B cell (primary cell): ENCODE results near the gene PTPN21. TPM values are rescaled to one million over a fixed set of nuclear protein-coding genes. Genes with fewer than 3 reads are reported as not detected.

Experiments used
- ATAC-seq: fragments of 200-7000 bp; cut with Tn5 transposase; one replicate; pipeline ENCODE4 v1.10.0; 2021; ENCODE audit warnings: low read depth, mild to moderate bottlenecking, moderate number of reproducible peaks, moderate library complexity
- CTCF ChIA-PET: fragments of 350-600 bp; sonication (Branson Sonifier 250); formaldehyde crosslinking; loops from one replicate; lab custom pipeline; 2021; ENCODE audit warnings: antibody characterized with exemption, inconsistent platforms; lab: Charles Lee
- POLR2A ChIA-PET: fragments of 350-600 bp; sonication (Branson Sonifier 250); formaldehyde crosslinking; loops from one replicate; lab custom pipeline; 2021; ENCODE audit warnings: antibody characterized with exemption; lab: Charles Lee
- DNase-seq: peaks from one replicate; pipeline ENCODE4 v3.0.0; 2013
- H2AFZ ChIP-seq: 2 replicates; pipeline ENCODE4 v1.6.1; 2012; ENCODE audit warnings: mild to moderate bottlenecking, low read depth, low read length; ENCODE audit not compliant: insufficient read depth, poor library complexity, severe bottlenecking
- H3K27ac ChIP-seq, 2 donors: 1 replicate in 1 of 2; 2 replicates in 1 of 2; pipeline ENCODE4 v1.5.1; 2012 to 2013; ENCODE audit warnings: low read length in 2 of 2, mild to moderate bottlenecking in 2 of 2, moderate library complexity in 1 of 2
- H3K27me3 ChIP-seq, 4 experiments: fragments of 200-600 bp in 1 of 4; sonication (generic) in 1 of 4; replicated peaks in 1 of 4; 1 replicate in 2 of 4; 2 replicates in 2 of 4; pipeline versions ENCODE4 v1.6.1 to v1.7.0; 2013 to 2016; ENCODE audit warnings: low read length in 3 of 4, mild to moderate bottlenecking in 2 of 4, mixed read lengths in 1 of 4, moderate library complexity in 1 of 4; ENCODE audit not compliant: insufficient read depth in 4 of 4, control insufficient read depth in 3 of 4; ENCODE audit errors: control extremely low read depth in 1 of 4
- H3K36me3 ChIP-seq, 2 experiments: replicated peaks in 1 of 2; 1 replicate in 1 of 2; 2 replicates in 1 of 2; pipeline versions ENCODE4 v1.6.1 to v1.7.1; 2013; ENCODE audit warnings: low read length in 1 of 2; ENCODE audit not compliant: insufficient read depth in 2 of 2, control insufficient read depth in 1 of 2; ENCODE audit errors: control extremely low read depth in 1 of 2, extremely low read depth in 1 of 2
- H3K4me1 ChIP-seq, 2 donors: fragments of 200-600 bp in 1 of 2; sonication (generic) in 1 of 2; 1 replicate in 1 of 2; 2 replicates in 1 of 2; pipeline versions ENCODE4 v1.5.1 to v1.6.1; 2013 to 2017; ENCODE audit warnings: low read length in 2 of 2; ENCODE audit not compliant: control insufficient read depth in 2 of 2, insufficient read depth in 2 of 2
- H3K4me2 ChIP-seq: replicated peaks from 2 replicates; pipeline ENCODE3; 2012; ENCODE audit warnings: mild to moderate bottlenecking, low read depth, low read length; ENCODE audit not compliant: poor library complexity, severe bottlenecking
- H3K4me3 ChIP-seq, 5 experiments: fragments of 200-600 bp in 1 of 5; sonication (generic) in 1 of 5; 1 replicate in 3 of 5; 2 replicates in 2 of 5; pipeline versions ENCODE4 v1.5.1 to v1.7.0; 2011 to 2016; ENCODE audit warnings: low read length in 4 of 5, mild to moderate bottlenecking in 4 of 5, low read depth in 2 of 5, control low read depth in 1 of 5, moderate library complexity in 1 of 5; ENCODE audit not compliant: insufficient read depth in 1 of 5; ENCODE audit errors: control extremely low read depth in 1 of 5, extremely low read depth in 1 of 5
- H3K79me2 ChIP-seq: fragments of 200-600 bp; sonication (generic); one replicate; pipeline ENCODE4 v1.6.0; 2016; ENCODE audit warnings: low read length; ENCODE audit not compliant: control insufficient read depth, insufficient read depth
- H3K9ac ChIP-seq: fragments of 200-600 bp; sonication (generic); 2 replicates; pipeline ENCODE4 v1.6.1; 2017; ENCODE audit warnings: mild to moderate bottlenecking, low read length, moderate library complexity
- H3K9me3 ChIP-seq, 3 donors: one replicate each; pipeline versions ENCODE4 v1.6.1 to v1.7.1; 2013; ENCODE audit warnings: low read length in 2 of 3; ENCODE audit not compliant: control insufficient read depth in 2 of 3, insufficient read depth in 1 of 3; ENCODE audit errors: control extremely low read depth in 1 of 3
- H4K20me1 ChIP-seq: 2 replicates; pipeline ENCODE4 v1.6.0; 2012; ENCODE audit warnings: mild to moderate bottlenecking, low read length; ENCODE audit not compliant: insufficient read depth, control insufficient read depth, poor library complexity, severe bottlenecking
- H3K27ac Mint-ChIP-seq: one replicate; pipeline ENCODE4 v1.8.0; 2021; ENCODE audit warnings: mixed read lengths
- H3K27me3 Mint-ChIP-seq: one replicate; pipeline ENCODE4 v1.8.0; 2021; ENCODE audit warnings: mixed read lengths
- H3K4me1 Mint-ChIP-seq: one replicate; pipeline ENCODE4 v1.8.0; 2021; ENCODE audit warnings: mixed read lengths
- H3K4me3 Mint-ChIP-seq: one replicate; pipeline ENCODE4 v1.8.0; 2021; ENCODE audit warnings: mixed read lengths
- H3K9me3 Mint-ChIP-seq: one replicate; pipeline ENCODE4 v1.8.0; 2022; ENCODE audit warnings: mixed read lengths; ENCODE audit not compliant: insufficient read depth
- CTCF ChIP-seq: fragments of 200-600 bp; IDR thresholded peaks from one replicate; pipeline ENCODE4 v1.8.0; 2022; ENCODE audit warnings: antibody characterized with exemption, mild to moderate bottlenecking
- EZH2 ChIP-seq: IDR thresholded peaks from 2 replicates; pipeline ENCODE4 v1.6.1; 2012; ENCODE audit warnings: borderline replicate concordance, low read depth, mild to moderate bottlenecking, moderate library complexity, low read length; ENCODE audit not compliant: insufficient read depth, poor library complexity, severe bottlenecking
- WGBS: methylation state at CpG from one replicate; pipeline ENCODE4 v1.1.5; 2013; ENCODE audit warnings: missing lambda C conversion rate; ENCODE audit not compliant: insufficient coverage; 5-methylcytosine and 5-hydroxymethylcytosine counted together
- intact Hi-C: fragments of 100-400 bp; cut with micrococcal nuclease; formaldehyde crosslinking; loops from one replicate; pipeline ENCODE4 v1.10.0; 2022
- polyA plus RNA-seq: library from polyadenylated mRNA; depleted of rRNA; stranded (reverse); fragments of >200 nt; gene quantifications from 2 replicates; pipeline ENCODE4 v1.2.3, GENCODE V29; 2012
- total RNA-seq, 2 donors: library from RNA; stranded (reverse); fragments of 120-200 nt in 1 of 2; gene quantifications; 1 replicate in 1 of 2; 2 replicates in 1 of 2; pipeline versions ENCODE4 v1.2.3 to v1.2.4, GENCODE V29; 2013 to 2022

PTPN21 gene
- total and polyA plus RNA-seq, 2 donors (not counting 1 experiment from before 2014, with no cell fraction given) = not detected

GRCh38 chr14:88542857-88543795 lies 11.7 kb downstream of the PTPN21 start:
- no peak overlapping the region for H2AFZ ChIP-seq
- ATAC-seq (no peak), DNase-seq (no peak)
- H3K36me3 ChIP-seq = no peaks in the 10 kb centered on the region
- no peaks in the 10 kb centered on the region for H3K4me1 Mint-ChIP-seq
- H3K27ac ChIP-seq = no peak overlapping the region
- no peaks in the 10 kb centered on the region for H3K9me3 ChIP-seq
- H4K20me1 ChIP-seq = no peaks in the 10 kb centered on the region
- intact Hi-C loops = no loop called here
- H3K27me3 Mint-ChIP-seq = peaks cover 12% of the 10 kb centered on the region
- no peak overlapping the region for H3K9ac ChIP-seq
- ChIA-PET POLR2A (no interaction called here), CTCF (interaction anchor here (0.7 kb wide), 1 partner anchor 598 kb away, joined by 3 read pairs; no protein-coding TSS in a partner anchor)
- H3K4me1 ChIP-seq = no peaks in the 10 kb centered on the region
- no peak overlapping the region for H3K27ac Mint-ChIP-seq
- no peak for TF ChIP-seq EZH2
- TF ChIP-seq CTCF = no peak
- H3K9me3 Mint-ChIP-seq = no peaks in the 10 kb centered on the region
- no peak overlapping the region for H3K4me2 ChIP-seq
- peaks cover 0 to 10% (median 5%) of the 10 kb centered on the region in 4 experiments for H3K27me3 ChIP-seq
- H3K4me3 Mint-ChIP-seq = no peak overlapping the region
- no CpG with 5 or more reads among the region's 6 CpGs for WGBS
- H3K79me2 ChIP-seq = no peaks in the 10 kb centered on the region
- H3K4me3 ChIP-seq = no peak overlapping the region

- POLR2A ChIA-PET = no interaction called here
- Mint-ChIP-seq H3K4me3 (no peak overlapping the region), H3K27me3 (peaks cover 12% of the 10 kb centered on the region), H3K9me3 (no peaks in the 10 kb centered on the region), H3K27ac (no peak overlapping the region), H3K4me1 (no peaks in the 10 kb centered on the region)
- ATAC-seq (no peak), DNase-seq (no peak)
- H2AFZ ChIP-seq = no peak overlapping the region
- H3K27ac ChIP-seq = no peak overlapping the region
- H3K4me3 ChIP-seq = no peak overlapping the region
- H3K4me2 ChIP-seq = no peak overlapping the region
- intact Hi-C loops = no loop called here
- H3K36me3 ChIP-seq = no peaks in the 10 kb centered on the region
- H3K9ac ChIP-seq = no peak overlapping the region
- CTCF ChIA-PET = no interaction called here
- H3K27me3 ChIP-seq = peaks cover 0 to 10% (median 5%) of the 10 kb centered on the region in 4 experiments
- no peaks in the 10 kb centered on the region for H3K9me3 ChIP-seq
- no peaks in the 10 kb centered on the region for H3K4me1 ChIP-seq
- no CpG with 5 or more reads among the region's 1 CpG for WGBS
- TF ChIP-seq EZH2 (no peak), CTCF (no peak)
- H3K79me2 ChIP-seq = no peaks in the 10 kb centered on the region
- H4K20me1 ChIP-seq = no peaks in the 10 kb centered on the region
Measured at GRCh38 chr14:88541324-88541723, 13.5 kb downstream of the PTPN21 start.
